ENCODE data around the gene AHRR.

The AHRR gene

DNA sequence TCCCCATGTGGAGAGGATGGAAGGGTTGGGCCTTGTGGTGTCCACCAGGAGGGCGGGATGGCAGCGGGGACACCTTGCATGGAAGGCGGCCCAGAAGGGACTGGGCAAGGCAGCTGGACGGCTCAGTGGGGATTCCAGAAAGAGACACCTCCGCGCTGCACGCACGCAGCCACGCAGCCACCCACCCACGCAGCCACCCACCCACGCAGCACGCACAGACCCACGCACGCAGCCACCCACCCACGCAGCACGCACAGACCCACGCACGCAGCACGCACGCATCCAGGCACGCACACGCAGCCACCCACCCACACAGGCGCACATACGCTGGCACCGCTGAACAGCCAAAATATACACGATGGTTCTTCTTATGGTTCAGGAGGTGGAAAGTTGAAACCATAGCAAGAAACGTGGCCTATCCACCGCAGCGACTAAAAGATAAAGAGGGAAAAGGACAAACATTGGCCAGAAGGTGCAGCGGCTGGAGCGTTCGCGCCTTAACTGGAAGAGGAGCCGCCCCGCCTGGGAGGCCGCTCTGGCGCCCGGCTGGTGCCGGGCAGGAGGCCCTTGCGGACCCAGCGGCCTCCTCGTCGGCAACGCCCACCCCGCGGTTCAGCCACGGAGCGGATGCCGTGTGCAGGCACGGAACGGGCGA lies 99.2 kb downstream of the AHRR start:
- TF ChIP-seq SIN3A (IDR thresholded peaks at IDR 0.05; ENCODE audit: borderline replicate concordance, insufficient read depth, low read length) = no peak
- TF ChIP-seq, protein P1, sequence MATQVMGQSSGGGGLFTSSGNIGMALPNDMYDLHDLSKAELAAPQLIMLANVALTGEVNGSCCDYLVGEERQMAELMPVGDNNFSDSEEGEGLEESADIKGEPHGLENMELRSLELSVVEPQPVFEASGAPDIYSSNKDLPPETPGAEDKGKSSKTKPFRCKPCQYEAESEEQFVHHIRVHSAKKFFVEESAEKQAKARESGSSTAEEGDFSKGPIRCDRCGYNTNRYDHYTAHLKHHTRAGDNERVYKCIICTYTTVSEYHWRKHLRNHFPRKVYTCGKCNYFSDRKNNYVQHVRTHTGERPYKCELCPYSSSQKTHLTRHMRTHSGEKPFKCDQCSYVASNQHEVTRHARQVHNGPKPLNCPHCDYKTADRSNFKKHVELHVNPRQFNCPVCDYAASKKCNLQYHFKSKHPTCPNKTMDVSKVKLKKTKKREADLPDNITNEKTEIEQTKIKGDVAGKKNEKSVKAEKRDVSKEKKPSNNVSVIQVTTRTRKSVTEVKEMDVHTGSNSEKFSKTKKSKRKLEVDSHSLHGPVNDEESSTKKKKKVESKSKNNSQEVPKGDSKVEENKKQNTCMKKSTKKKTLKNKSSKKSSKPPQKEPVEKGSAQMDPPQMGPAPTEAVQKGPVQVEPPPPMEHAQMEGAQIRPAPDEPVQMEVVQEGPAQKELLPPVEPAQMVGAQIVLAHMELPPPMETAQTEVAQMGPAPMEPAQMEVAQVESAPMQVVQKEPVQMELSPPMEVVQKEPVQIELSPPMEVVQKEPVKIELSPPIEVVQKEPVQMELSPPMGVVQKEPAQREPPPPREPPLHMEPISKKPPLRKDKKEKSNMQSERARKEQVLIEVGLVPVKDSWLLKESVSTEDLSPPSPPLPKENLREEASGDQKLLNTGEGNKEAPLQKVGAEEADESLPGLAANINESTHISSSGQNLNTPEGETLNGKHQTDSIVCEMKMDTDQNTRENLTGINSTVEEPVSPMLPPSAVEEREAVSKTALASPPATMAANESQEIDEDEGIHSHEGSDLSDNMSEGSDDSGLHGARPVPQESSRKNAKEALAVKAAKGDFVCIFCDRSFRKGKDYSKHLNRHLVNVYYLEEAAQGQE (IDR thresholded peaks at IDR 0.05; ENCODE audit: insufficient read depth in 1 of 2, low read depth in 2 of 2, low read length in 2 of 2) = no peak
- no peak for TF ChIP-seq TAF1 (IDR thresholded peaks at IDR 0.05; ENCODE audit: borderline replicate concordance, insufficient read depth, low read length)

DNA sequence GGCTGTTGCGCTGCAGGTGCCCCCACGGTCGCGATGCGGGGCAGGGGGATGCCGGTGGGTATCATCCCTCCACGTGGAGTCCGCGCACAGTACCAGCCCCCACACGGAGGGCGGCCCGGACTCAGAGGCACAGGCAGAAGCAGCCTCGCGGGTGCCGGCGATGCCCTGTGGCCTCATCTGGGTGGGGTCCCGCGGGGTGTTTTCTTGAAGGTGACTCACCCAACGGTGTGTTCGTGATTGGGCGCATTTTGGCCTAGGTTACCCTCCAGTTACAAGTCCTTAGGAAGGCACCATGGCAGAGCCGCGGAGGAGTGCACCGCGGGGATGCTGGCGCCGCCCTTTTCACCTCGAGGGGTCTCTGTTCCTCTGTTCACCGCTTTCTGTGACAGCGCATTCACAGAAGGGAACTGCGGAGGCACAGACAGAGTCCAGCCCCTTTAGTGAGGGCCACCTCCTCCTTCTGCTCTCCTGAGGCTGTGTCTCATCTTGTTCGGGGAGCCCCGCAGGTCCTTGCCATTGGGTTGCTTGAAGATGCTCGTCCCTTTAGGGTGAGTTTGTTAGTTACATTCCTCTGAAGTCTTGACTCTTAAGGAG lies 99.9 kb downstream of the AHRR start:
- TF ChIP-seq TAF1 (IDR thresholded peaks at IDR 0.05; ENCODE audit: borderline replicate concordance, insufficient read depth, low read length) (no peak), FOXP2 (optimal IDR thresholded peaks at IDR 0.05; ENCODE audit: borderline replicate concordance, extremely low read depth, extremely low read length, insufficient read depth) (no peak), POLR2AphosphoS5 (IDR thresholded peaks at IDR 0.05; ENCODE audit: low read depth, low read length) (no peak), SIN3A (IDR thresholded peaks at IDR 0.05; ENCODE audit: borderline replicate concordance, insufficient read depth, low read length) (no peak)
- TF ChIP-seq, protein P1 (IDR thresholded peaks at IDR 0.05; ENCODE audit: insufficient read depth in 1 of 2, low read depth in 2 of 2, low read length in 2 of 2) = no peak

DNA sequence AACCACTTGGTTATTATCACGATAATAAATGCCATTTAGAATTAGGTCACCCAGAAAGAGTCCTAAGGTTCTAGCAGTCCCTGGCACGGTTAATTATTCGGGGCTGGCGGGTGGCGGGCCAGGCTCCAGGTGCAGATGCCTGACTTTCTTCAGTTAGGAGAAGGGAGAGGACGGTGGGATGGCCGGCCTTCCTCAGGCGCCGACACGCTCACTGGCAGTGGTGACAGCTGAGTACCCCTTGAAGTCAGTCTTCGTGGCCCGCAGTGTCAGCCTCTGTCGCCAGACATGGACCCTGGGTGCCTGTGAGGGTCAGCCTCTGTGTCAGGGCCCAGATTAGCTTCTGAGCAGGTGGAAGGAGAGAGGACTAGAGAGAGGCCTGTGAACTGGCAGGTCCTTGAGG lies 100.4 kb downstream of the AHRR start:
- TF ChIP-seq FOXP2 (optimal IDR thresholded peaks at IDR 0.05; ENCODE audit: borderline replicate concordance, extremely low read depth, extremely low read length, insufficient read depth) (no peak), SIN3A (IDR thresholded peaks at IDR 0.05; ENCODE audit: borderline replicate concordance, insufficient read depth, low read length) (no peak), POLR2AphosphoS5 (IDR thresholded peaks at IDR 0.05; ENCODE audit: low read depth, low read length) (no peak), TAF1 (IDR thresholded peaks at IDR 0.05; ENCODE audit: borderline replicate concordance, insufficient read depth, low read length) (no peak)
- TF ChIP-seq, protein P1 (IDR thresholded peaks at IDR 0.05; ENCODE audit: insufficient read depth in 1 of 2, low read depth in 2 of 2, low read length in 2 of 2) = no peak

DNA sequence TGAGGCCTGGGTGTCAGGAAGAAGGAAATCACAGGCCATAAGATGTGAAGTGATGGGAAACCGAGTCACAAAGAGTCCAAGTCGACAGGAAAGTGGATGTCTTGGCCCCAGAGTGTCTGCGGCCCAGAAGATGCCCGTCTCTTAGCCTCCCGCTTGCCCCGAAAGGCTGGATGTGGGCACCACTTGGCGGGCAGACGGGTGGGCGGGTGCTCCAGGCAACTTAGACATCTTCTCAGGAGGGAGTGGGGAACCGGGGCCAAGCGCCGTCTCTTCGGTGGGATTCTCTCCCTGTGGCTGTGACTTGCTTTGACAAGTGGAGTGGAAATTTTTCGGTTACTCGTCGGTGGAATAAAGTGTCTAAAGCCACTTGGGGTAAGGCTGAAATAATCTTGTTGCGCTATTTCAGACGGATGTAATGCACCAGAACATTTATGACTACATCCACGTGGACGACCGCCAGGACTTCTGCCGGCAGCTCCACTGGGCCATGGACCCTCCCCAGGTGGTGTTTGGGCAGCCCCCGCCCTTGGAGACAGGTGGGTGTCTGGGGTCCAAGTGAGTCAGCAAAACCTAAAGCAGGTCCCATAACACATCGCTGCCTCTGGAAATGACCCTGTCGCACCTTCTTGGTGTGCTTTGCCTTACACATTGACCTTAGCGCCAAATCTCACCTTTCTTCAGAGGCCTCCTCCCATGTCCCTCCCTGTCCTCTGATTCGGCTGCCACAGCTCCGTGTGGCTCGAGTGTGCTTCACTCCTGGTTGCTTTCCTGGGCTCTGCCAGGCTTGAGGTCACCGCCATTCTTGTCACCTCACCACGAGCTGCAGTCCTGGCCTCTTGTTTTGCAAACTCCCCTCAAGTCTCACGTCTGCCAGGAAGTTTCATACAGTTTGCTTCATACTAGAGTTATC lies 101.1 kb downstream of the AHRR start:
- TF ChIP-seq, protein P1 (IDR thresholded peaks at IDR 0.05; ENCODE audit: insufficient read depth in 1 of 2, low read depth in 2 of 2, low read length in 2 of 2) = no peak
- TF ChIP-seq SIN3A (IDR thresholded peaks at IDR 0.05; ENCODE audit: borderline replicate concordance, insufficient read depth, low read length) (no peak), FOXP2 (optimal IDR thresholded peaks at IDR 0.05; ENCODE audit: borderline replicate concordance, extremely low read depth, extremely low read length, insufficient read depth) (no peak), TAF1 (IDR thresholded peaks at IDR 0.05; ENCODE audit: borderline replicate concordance, insufficient read depth, low read length) (no peak), POLR2AphosphoS5 (IDR thresholded peaks at IDR 0.05; ENCODE audit: low read depth, low read length) (no peak)

Measured in PFSK-1 (cell line).